Measurements from ENCODE around the gene ANKS6.

- TF ChIP-seq CTCF (IDR thresholded peaks at IDR 0.05) (no peak), POLR2A (IDR thresholded peaks at IDR 0.05) (no peak)
These were observed 35.3 kb upstream of the ANKS6 start for GRCh38 chr9:98831696-98832095.

Measured in stomach (tissue), 4 donors.